Brain microvascular endothelial cell (primary cell): ENCODE measurements around the gene SERPING1.

ENCODE experiments used
- DNase-seq: peaks from one replicate; pipeline ENCODE4 v3.0.0-alpha.2; 2020
- H3K27ac ChIP-seq: fragments of 250-450 bp; sonication (Bioruptor Pico); 2 replicates; pipeline ENCODE4 v1.5.1; 2020; ENCODE audit warnings: mild to moderate bottlenecking, moderate library complexity
- H3K27me3 ChIP-seq: fragments of 250-450 bp; sonication (Bioruptor Pico); replicated peaks from 2 replicates; pipeline ENCODE4 v1.5.1; 2020; ENCODE audit warnings: mild to moderate bottlenecking
- H3K36me3 ChIP-seq: fragments of 250-450 bp; sonication (Bioruptor Pico); replicated peaks from 2 replicates; pipeline ENCODE4 v1.5.1; 2020; ENCODE audit warnings: mild to moderate bottlenecking
- H3K4me3 ChIP-seq: 2 replicates; pipeline ENCODE4 v1.5.1; 2011; ENCODE audit warnings: low read depth, mild to moderate bottlenecking, control low read depth, low read length, moderate library complexity
- in situ Hi-C: cut with HindIII; loops from 2 replicates; pipeline ENCODE4 v1.10.0; 2017; ENCODE audit warnings: low sequenced_read_pairs, low pct_ligation_motif_present
- TF ChIP-seq, protein P1 (sequence below): IDR thresholded peaks from 2 replicates; pipeline ENCODE4 v1.5.1; 2011; ENCODE audit warnings: low read depth, mild to moderate bottlenecking, moderate library complexity, low read length, control low read depth, inconsistent platforms; ENCODE audit errors: missing control alignments

The SERPING1 gene

DNA sequence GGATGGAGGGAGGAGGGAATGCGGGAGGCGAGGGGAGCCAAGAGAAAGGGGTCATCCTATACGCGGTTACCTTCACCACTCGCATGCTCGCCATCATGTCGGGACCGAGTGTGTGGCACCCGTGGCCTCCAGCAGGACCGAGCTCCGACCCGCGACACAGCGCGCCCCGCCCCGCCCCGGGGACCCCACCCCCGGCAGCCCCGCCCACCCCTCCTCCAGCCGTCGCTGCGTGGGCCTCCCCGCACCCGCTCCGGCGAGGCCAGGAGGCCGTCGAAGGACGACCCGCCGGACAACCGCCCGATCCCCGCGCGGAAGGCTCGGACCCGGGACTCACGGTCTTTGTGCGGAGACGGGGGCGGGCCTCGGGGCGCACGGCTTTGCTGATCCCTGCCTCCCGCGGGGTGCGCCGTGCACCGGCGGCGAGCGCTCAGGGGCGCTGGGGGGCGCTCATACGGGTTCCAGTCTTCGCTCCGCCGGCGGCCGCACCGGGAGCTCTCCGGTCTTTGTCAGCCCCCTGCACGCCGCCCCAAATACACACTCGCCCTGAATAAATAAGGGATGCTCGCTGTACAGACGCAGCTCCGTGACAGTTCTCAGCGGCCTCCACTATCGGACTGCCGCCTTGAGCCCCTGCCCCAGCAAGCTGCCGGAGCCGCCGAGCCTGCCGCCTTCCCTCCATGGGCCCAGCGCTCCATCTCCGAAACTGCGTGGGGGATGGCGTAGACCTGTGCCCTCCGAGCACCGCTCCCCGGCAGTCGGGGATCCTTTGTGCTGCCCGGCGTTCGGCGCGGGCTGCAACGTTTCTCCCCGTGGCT lies 29.8 kb upstream of the SERPING1 start, which contains the start of gene UBE2L6:
TSS of gene UBE2L6 (minus strand) at position 158 of the 815 bp plus-strand sequence. CDS start at position 97, 61 bp downstream.
- in situ Hi-C loops: loop anchor here (10.0 kb wide), 1 partner anchor 77 kb away; the partner anchor contains the start of gene YPEL4
- TF ChIP-seq, protein P1, sequence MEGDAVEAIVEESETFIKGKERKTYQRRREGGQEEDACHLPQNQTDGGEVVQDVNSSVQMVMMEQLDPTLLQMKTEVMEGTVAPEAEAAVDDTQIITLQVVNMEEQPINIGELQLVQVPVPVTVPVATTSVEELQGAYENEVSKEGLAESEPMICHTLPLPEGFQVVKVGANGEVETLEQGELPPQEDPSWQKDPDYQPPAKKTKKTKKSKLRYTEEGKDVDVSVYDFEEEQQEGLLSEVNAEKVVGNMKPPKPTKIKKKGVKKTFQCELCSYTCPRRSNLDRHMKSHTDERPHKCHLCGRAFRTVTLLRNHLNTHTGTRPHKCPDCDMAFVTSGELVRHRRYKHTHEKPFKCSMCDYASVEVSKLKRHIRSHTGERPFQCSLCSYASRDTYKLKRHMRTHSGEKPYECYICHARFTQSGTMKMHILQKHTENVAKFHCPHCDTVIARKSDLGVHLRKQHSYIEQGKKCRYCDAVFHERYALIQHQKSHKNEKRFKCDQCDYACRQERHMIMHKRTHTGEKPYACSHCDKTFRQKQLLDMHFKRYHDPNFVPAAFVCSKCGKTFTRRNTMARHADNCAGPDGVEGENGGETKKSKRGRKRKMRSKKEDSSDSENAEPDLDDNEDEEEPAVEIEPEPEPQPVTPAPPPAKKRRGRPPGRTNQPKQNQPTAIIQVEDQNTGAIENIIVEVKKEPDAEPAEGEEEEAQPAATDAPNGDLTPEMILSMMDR: no peak
- no peaks in the 10 kb centered on the region for H3K36me3 ChIP-seq
- H3K4me3 ChIP-seq: peak within 1 kb of the TSS; percentile 83
- no peak within 1 kb of the TSS for H3K27ac ChIP-seq
- H3K27me3 ChIP-seq: no peaks in the 10 kb centered on the region
- no peak for DNase-seq

DNA sequence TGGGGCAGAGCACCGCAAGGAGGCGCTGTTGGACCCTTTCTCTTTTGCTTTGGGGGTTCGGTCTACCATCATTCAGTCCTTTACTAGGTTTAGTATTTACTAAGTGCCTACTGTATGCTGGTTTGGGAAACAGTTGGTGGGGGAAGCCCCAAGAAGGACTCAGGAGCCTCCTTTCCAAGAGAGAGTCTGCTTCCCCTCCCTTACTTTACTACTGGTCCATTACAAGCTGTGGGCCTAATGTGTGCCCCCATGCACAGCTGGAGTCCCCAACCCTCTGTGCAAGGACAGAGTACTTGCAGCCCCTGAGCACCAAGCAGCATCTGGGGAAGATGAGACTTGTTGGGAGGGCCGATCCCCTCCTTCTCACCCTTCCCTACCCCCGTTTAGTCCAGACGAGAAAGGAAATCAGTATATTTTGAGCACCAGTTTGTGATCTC lies 29.1 kb upstream of the SERPING1 start:
- TF ChIP-seq, protein P1: peak; percentile 94
- in situ Hi-C loops: loop anchor here (10.0 kb wide), 1 partner anchor 76 kb away; the partner anchor contains the start of gene YPEL4
- H3K36me3 ChIP-seq: no peaks in the 10 kb centered on the region
- no peak overlapping the region for H3K27ac ChIP-seq
- no peaks in the 10 kb centered on the region for H3K27me3 ChIP-seq
- peak; percentile 60 for DNase-seq
- H3K4me3 ChIP-seq: peak overlapping the region; percentile 83

DNA sequence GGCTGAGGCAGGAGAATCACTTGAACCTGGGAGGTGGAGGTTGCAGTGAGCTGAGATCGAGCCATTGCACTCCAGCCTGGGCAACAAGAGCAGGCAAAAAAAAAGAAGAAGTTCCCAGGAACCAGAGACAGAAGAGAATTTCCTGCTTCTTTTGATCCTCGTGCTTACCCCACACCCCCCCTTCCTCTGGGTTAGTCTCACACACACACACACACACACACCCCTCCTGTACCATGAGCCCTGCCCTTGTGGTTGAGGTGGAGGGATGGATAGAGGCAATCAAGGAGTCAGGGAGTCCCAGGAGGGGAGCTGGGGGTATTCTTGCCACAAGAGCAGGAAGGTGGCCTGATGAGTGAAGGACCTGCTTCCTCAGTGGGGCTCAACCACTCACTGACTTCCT lies 25.9 kb upstream of the SERPING1 start:
- in situ Hi-C loops: no loop called here
- no peak overlapping the region for H3K27ac ChIP-seq
- DNase-seq: no peak
- H3K4me3 ChIP-seq: no peak overlapping the region
- no peaks in the 10 kb centered on the region for H3K27me3 ChIP-seq
- H3K36me3 ChIP-seq: no peaks in the 10 kb centered on the region
- TF ChIP-seq, protein P1: no peak

DNA sequence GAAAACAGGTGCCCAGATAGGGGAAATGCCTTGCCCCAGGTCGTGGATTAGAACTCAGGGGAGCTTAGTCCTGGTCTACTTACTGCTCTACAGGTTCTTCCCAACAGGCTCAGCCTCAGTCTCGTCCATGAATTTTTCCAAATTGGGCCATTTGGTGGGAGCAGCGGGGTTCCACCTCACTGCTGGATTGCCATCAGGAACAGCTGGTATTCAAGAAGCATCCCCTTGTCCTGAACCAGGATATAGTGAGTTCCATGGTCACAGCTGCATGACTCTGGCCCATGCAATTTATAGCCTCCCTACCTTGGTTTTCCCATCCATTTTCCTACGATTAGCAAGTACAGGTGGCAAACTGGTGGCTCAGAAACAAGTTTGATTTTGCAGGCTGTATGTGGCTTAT lies 23.4 kb upstream of the SERPING1 start:
- in situ Hi-C loops: no loop called here
- Histone ChIP-seq H3K27ac (no peak overlapping the region), H3K36me3 (no peaks in the 10 kb centered on the region), H3K4me3 (no peak overlapping the region), H3K27me3 (no peaks in the 10 kb centered on the region)
- DNase-seq: no peak
- TF ChIP-seq, protein P1: no peak

DNA sequence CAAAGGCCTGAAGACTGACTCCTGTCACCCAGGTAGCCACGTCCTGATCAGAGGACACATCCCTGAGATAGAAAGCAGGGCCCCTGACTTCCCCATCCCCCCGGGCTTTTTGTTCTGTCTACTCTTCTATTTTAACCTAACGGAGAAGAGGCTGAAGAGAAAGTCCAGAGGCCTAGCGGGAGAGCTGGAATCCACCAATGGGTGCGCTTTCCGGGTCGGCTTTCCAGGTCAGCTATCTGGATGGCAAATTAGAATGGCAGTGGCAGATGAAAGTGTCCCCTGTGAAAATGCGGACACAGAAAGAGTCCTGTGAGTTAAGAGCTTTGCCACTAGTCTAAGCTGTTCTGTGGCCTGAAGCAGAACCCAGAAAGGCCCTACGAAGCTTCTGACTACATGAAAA lies 13.1 kb upstream of the SERPING1 start:
- H3K27ac ChIP-seq: no peak overlapping the region
- in situ Hi-C loops: no loop called here
- no peak for DNase-seq
- no peaks in the 10 kb centered on the region for H3K27me3 ChIP-seq
- no peaks in the 10 kb centered on the region for H3K36me3 ChIP-seq
- H3K4me3 ChIP-seq: no peak overlapping the region
- TF ChIP-seq, protein P1: no peak
